ENCODE data around the gene CNTNAP2.

DNA sequence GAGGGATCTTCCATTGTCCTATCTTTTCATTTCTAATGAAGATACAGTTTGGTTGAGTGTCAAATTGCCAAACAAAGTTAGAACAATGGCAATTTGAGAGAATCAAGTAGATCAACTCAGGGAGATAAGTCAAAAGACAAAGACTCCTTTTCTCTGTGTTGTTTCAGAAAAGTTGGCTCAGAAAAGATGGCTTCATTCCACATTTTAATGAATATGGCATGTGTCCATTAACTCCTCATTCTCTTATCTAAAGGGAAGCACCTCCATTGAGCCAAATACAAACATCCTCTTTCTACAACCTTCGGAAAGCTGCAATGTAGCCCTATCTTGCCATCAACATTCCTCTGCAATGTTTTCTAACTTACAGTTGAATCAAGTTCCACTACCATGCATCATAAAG is 1535.0 kb downstream of the CNTNAP2 start:
- TF ChIP-seq EP300 (IDR thresholded peaks at IDR 0.05; ENCODE audit: low read length) (no peak), DPF2 (IDR thresholded peaks at IDR 0.05) (no peak), PHF21A (IDR thresholded peaks at IDR 0.05; ENCODE audit: borderline replicate concordance, low read depth) (no peak), NFE2 (IDR thresholded peaks at IDR 0.05; ENCODE audit: low read depth) (no peak), NFIC (IDR thresholded peaks at IDR 0.05) (no peak), STAT5B (CRISPR knock-in tag; IDR thresholded peaks at IDR 0.05) (no peak), KLF1 (tag; IDR thresholded peaks at IDR 0.05) (no peak), HMG20A (CRISPR knock-in tag; conservative IDR thresholded peaks at IDR 0.05) (no peak), NCOA1 (IDR thresholded peaks at IDR 0.05; ENCODE audit: low read depth) (no peak), POLR2A (conservative IDR thresholded peaks at IDR 0.05) (no peak)
- TF ChIP-seq, protein P1, sequence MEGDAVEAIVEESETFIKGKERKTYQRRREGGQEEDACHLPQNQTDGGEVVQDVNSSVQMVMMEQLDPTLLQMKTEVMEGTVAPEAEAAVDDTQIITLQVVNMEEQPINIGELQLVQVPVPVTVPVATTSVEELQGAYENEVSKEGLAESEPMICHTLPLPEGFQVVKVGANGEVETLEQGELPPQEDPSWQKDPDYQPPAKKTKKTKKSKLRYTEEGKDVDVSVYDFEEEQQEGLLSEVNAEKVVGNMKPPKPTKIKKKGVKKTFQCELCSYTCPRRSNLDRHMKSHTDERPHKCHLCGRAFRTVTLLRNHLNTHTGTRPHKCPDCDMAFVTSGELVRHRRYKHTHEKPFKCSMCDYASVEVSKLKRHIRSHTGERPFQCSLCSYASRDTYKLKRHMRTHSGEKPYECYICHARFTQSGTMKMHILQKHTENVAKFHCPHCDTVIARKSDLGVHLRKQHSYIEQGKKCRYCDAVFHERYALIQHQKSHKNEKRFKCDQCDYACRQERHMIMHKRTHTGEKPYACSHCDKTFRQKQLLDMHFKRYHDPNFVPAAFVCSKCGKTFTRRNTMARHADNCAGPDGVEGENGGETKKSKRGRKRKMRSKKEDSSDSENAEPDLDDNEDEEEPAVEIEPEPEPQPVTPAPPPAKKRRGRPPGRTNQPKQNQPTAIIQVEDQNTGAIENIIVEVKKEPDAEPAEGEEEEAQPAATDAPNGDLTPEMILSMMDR (IDR thresholded peaks at IDR 0.05 in 2 of 3, conservative IDR thresholded peaks at IDR 0.05 in 1 of 3; ENCODE audit: insufficient read depth in 2 of 3, low read depth in 1 of 3, low read length in 3 of 3), result no peak
